ENCODE data around the gene TRAPPC12.

DNA sequence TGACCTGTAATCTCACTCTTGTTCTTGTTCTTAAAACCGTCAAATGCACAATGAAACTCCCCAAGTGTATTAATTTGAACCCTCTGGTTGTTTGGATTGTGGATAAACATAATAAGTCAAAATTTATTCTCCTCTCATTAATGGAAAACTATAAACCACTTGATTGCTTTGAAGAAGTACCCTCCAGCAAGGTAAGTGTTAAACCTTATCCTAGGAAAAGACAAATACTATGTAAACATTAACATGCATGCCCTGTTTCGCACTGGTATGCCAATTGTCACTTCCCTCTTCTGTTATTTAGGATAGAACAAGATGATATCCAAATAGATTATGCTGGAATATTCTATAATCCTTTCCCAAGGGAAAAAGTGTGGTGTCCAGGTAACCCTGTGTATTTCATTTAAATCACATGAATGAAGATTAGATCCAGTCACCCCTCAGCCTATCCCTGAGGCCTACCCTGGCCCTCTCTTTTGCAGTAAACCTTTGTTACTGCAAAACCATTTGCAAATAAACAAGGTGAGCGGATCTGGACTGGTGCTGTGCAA lies 138.5 kb downstream of the TRAPPC12 start:
- TF ChIP-seq, protein P1, sequence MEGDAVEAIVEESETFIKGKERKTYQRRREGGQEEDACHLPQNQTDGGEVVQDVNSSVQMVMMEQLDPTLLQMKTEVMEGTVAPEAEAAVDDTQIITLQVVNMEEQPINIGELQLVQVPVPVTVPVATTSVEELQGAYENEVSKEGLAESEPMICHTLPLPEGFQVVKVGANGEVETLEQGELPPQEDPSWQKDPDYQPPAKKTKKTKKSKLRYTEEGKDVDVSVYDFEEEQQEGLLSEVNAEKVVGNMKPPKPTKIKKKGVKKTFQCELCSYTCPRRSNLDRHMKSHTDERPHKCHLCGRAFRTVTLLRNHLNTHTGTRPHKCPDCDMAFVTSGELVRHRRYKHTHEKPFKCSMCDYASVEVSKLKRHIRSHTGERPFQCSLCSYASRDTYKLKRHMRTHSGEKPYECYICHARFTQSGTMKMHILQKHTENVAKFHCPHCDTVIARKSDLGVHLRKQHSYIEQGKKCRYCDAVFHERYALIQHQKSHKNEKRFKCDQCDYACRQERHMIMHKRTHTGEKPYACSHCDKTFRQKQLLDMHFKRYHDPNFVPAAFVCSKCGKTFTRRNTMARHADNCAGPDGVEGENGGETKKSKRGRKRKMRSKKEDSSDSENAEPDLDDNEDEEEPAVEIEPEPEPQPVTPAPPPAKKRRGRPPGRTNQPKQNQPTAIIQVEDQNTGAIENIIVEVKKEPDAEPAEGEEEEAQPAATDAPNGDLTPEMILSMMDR (IDR thresholded peaks at IDR 0.05), result no peak
- no peak for TF ChIP-seq EP300 (IDR thresholded peaks at IDR 0.05)
- TF ChIP-seq POLR2A (IDR thresholded peaks at IDR 0.05), result no peak

Data from gastroesophageal sphincter (tissue), 3 donors.